Esophagus squamous epithelium (tissue), 5 donors: ENCODE data around the gene NR6A1. TPM values are rescaled to one million over a fixed set of nuclear protein-coding genes. Genes with fewer than 3 reads are reported as not detected.

ENCODE experiments used
- DNase-seq: peaks from one replicate; lab custom pipeline; 2025; lab: John Stamatoyannopoulos, UW
- H3K27ac ChIP-seq, 4 donors: fragments of 200-600 bp; sonication (generic); one replicate each; pipeline ENCODE4 v1.5.1; 2016 to 2019; ENCODE audit warnings: mild to moderate bottlenecking in 1 of 4
- H3K27me3 ChIP-seq, 4 donors: fragments of 200-600 bp; sonication (generic); 1 replicate in 3 of 4; 2 replicates in 1 of 4; pipeline versions ENCODE4 v1.5.1 to v1.6.0; 2017 to 2021; ENCODE audit warnings: antibody characterized with exemption in 1 of 4
- H3K36me3 ChIP-seq, 3 donors: fragments of 200-600 bp; sonication (generic); one replicate each; pipeline ENCODE4 v1.5.1; 2016 to 2019
- H3K4me1 ChIP-seq, 3 donors: fragments of 200-600 bp; sonication (generic); one replicate each; pipeline ENCODE4 v1.5.1; 2017 to 2019
- H3K4me3 ChIP-seq, 4 donors: fragments of 200-600 bp; sonication (generic); 1 replicate in 3 of 4; 2 replicates in 1 of 4; pipeline ENCODE4 v1.5.1; 2016 to 2019; ENCODE audit warnings: mild to moderate bottlenecking in 2 of 4, moderate library complexity in 1 of 4
- H3K9me3 ChIP-seq, 3 donors: fragments of 200-600 bp; sonication (generic); one replicate each; pipeline ENCODE4 v1.5.1; 2016 to 2019
- CTCF ChIP-seq, 6 experiments: fragments of 450-650 bp in 4 of 6; fragments of 200-600 bp in 2 of 6; sonication (generic) in 2 of 6; IDR thresholded peaks; one replicate each; pipeline ENCODE4 v1.5.1; 2016 to 2019; ENCODE audit warnings: antibody characterized with exemption in 6 of 6, mild to moderate bottlenecking in 4 of 6, moderate library complexity in 4 of 6
- POLR2A ChIP-seq, 4 donors: fragments of 450-650 bp; IDR thresholded peaks; one replicate each; pipeline ENCODE4 v1.6.1; 2017; ENCODE audit warnings: antibody characterized with exemption in 4 of 4, mild to moderate bottlenecking in 4 of 4, moderate library complexity in 3 of 4
- WGBS, 2 donors: methylation state at CpG; one replicate each; pipeline ENCODE4 v1.1.5; 2018; 5-methylcytosine and 5-hydroxymethylcytosine counted together
- intact Hi-C: fragments of 100-400 bp; cut with DNase I; formaldehyde crosslinking; loops from one replicate; pipeline ENCODE4 v1.15.0; 2022
- total RNA-seq, 4 donors: library from RNA; depleted of rRNA; stranded (reverse); fragments of >200 nt; gene quantifications; one replicate each; pipeline ENCODE4 v1.1.0, GENCODE V29; 2016
- donor health status: DM: yes; HTN: yes; CAD: no.

The NR6A1 gene
- total RNA-seq, 4 donors from 2014 or later, result 1.9 to 4.0 (median 2.7) TPM

- WGBS, 2 donors, result 76 to 83% methylated on average over 3 of the region's 3 CpGs
- intact Hi-C loops, result no loop called here
Measured at GRCh38 chr9:124761710-124762109, 9.4 kb downstream of the NR6A1 start.

GRCh38 chr9:124761196-124761595 is 9.9 kb downstream of the NR6A1 start:
- no peak for TF ChIP-seq POLR2A (IDR thresholded peaks at IDR 0.05)
- DNase-seq, result no peak
- H3K9me3 ChIP-seq, result no peaks in the 10 kb centered on the region
- H3K4me3 ChIP-seq, result no peak overlapping the region
- intact Hi-C loops, result no loop called here
- no peaks in the 10 kb centered on the region for H3K36me3 ChIP-seq
- peaks cover 0 to 92% (median 0%) of the 10 kb centered on the region in 4 donors for H3K27me3 ChIP-seq
- no peak overlapping the region for H3K27ac ChIP-seq
- 76 to 87% methylated on average over 2 of the region's 2 CpGs for WGBS, 2 donors
- H3K4me1 ChIP-seq, result no peaks in the 10 kb centered on the region

More at GRCh38 chr9:124761710-124762109, 9.4 kb downstream of the NR6A1 start:
- Histone ChIP-seq H3K36me3 (no peaks in the 10 kb centered on the region), H3K9me3 (no peaks in the 10 kb centered on the region), H3K4me1 (no peaks in the 10 kb centered on the region), H3K27me3 (peaks cover 0 to 92% (median 0%) of the 10 kb centered on the region in 4 donors), H3K27ac (no peak overlapping the region), H3K4me3 (no peak overlapping the region)
- DNase-seq, result no peak
- no peak for TF ChIP-seq CTCF (IDR thresholded peaks at IDR 0.05)
- TF ChIP-seq POLR2A (IDR thresholded peaks at IDR 0.05), result no peak

GRCh38 chr9:124760719-124761118 is 10.4 kb downstream of the NR6A1 start:
- H3K9me3 ChIP-seq, result no peaks in the 10 kb centered on the region
- H3K27me3 ChIP-seq, result peaks cover 0 to 92% (median 0%) of the 10 kb centered on the region in 4 donors
- TF ChIP-seq CTCF (IDR thresholded peaks at IDR 0.05), result no peak
- H3K4me3 ChIP-seq, result no peak overlapping the region
- intact Hi-C loops, result no loop called here
- no peaks in the 10 kb centered on the region for H3K4me1 ChIP-seq
- 86 to 92% methylated on average over 2 of the region's 2 CpGs for WGBS, 2 donors
- no peak for DNase-seq
- no peaks in the 10 kb centered on the region for H3K36me3 ChIP-seq
- H3K27ac ChIP-seq, result no peak overlapping the region

- Histone ChIP-seq H3K4me3 (no peak overlapping the region), H3K9me3 (no peaks in the 10 kb centered on the region), H3K27me3 (peaks cover 0 to 92% (median 0%) of the 10 kb centered on the region in 4 donors), H3K4me1 (no peaks in the 10 kb centered on the region), H3K27ac (no peak overlapping the region), H3K36me3 (no peaks in the 10 kb centered on the region)
- intact Hi-C loops, result no loop called here
- DNase-seq, result no peak
- 92% methylated on average over 2 of the region's 2 CpGs; no CpG with 5 or more reads in 1 of the 2 donors for WGBS, 2 donors
- TF ChIP-seq CTCF (IDR thresholded peaks at IDR 0.05) (no peak), POLR2A (IDR thresholded peaks at IDR 0.05) (no peak)
Measured at GRCh38 chr9:124759327-124759726, 11.8 kb downstream of the NR6A1 start.

GRCh38 chr9:124758691-124759090 is 12.4 kb downstream of the NR6A1 start:
- no peaks in the 10 kb centered on the region for H3K36me3 ChIP-seq
- H3K27ac ChIP-seq, result no peak overlapping the region
- no peak overlapping the region for H3K4me3 ChIP-seq
- no peak for DNase-seq
- no peak for TF ChIP-seq POLR2A (IDR thresholded peaks at IDR 0.05)
- no peak for TF ChIP-seq CTCF (IDR thresholded peaks at IDR 0.05)
- peaks cover 0 to 92% (median 0%) of the 10 kb centered on the region in 4 donors for H3K27me3 ChIP-seq
- intact Hi-C loops, result no loop called here
- no peaks in the 10 kb centered on the region for H3K9me3 ChIP-seq
- no peaks in the 10 kb centered on the region for H3K4me1 ChIP-seq

- TF ChIP-seq CTCF (IDR thresholded peaks at IDR 0.05) (no peak), POLR2A (IDR thresholded peaks at IDR 0.05) (no peak)
- no peak overlapping the region for H3K4me3 ChIP-seq
- 39 to 55% methylated on average over 3 of the region's 3 CpGs for WGBS, 2 donors
- H3K4me1 ChIP-seq, result no peaks in the 10 kb centered on the region
- H3K27me3 ChIP-seq, result peaks cover 0 to 89% (median 0%) of the 10 kb centered on the region in 4 donors
- H3K27ac ChIP-seq, result no peak overlapping the region
- DNase-seq, result no peak
- no peaks in the 10 kb centered on the region for H3K36me3 ChIP-seq
- no peaks in the 10 kb centered on the region for H3K9me3 ChIP-seq
- intact Hi-C loops, result no loop called here
Measured at GRCh38 chr9:124758061-124758460, 13.1 kb downstream of the NR6A1 start.
